ENCODE measurements around the gene BAZ2B.

DNA sequence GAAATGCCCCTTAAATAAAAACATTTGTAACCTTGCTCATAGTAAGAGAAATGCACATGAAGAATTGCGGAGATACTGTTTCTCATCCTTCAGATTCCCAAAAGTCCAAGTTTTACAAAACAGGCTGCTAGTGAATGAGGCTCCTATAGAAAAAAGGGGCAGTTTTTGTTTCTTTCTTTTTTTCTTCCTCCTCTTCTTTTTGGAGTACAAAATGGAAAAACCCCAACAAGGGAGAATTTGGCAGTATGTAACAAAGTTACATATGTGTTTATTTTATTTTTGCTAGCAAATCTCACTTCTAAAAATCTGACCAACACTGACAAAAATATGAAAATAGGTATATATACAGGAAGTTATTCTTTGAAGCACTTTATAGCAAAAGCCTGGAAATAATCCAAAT lies 7.1 kb upstream of the BAZ2B start:
- TF ChIP-seq NFYB (IDR thresholded peaks at IDR 0.05; ENCODE audit: extremely low read depth, insufficient read length) (no peak), FOSL1 (tag; conservative IDR thresholded peaks at IDR 0.05) (no peak), KAT2B (IDR thresholded peaks at IDR 0.05; ENCODE audit: low read depth, low read length) (no peak), POLR2AphosphoS5 (IDR thresholded peaks at IDR 0.05; ENCODE audit: control insufficient read depth, insufficient read depth, low read depth, low read length) (no peak), E2F5 (CRISPR knock-in tag; IDR thresholded peaks at IDR 0.05) (no peak), TRIM24 (IDR thresholded peaks at IDR 0.05) (no peak)
- TF ChIP-seq, protein P1, sequence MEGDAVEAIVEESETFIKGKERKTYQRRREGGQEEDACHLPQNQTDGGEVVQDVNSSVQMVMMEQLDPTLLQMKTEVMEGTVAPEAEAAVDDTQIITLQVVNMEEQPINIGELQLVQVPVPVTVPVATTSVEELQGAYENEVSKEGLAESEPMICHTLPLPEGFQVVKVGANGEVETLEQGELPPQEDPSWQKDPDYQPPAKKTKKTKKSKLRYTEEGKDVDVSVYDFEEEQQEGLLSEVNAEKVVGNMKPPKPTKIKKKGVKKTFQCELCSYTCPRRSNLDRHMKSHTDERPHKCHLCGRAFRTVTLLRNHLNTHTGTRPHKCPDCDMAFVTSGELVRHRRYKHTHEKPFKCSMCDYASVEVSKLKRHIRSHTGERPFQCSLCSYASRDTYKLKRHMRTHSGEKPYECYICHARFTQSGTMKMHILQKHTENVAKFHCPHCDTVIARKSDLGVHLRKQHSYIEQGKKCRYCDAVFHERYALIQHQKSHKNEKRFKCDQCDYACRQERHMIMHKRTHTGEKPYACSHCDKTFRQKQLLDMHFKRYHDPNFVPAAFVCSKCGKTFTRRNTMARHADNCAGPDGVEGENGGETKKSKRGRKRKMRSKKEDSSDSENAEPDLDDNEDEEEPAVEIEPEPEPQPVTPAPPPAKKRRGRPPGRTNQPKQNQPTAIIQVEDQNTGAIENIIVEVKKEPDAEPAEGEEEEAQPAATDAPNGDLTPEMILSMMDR (IDR thresholded peaks at IDR 0.05 in 2 of 3, conservative IDR thresholded peaks at IDR 0.05 in 1 of 3; ENCODE audit: insufficient read depth in 2 of 3, low read depth in 1 of 3, low read length in 3 of 3): no peak

Data from K562 (cell line).